Sigmoid colon (tissue), 7 donors: ENCODE data around the gene ST14. TPM values are rescaled to one million over a fixed set of nuclear protein-coding genes. Genes with fewer than 3 reads are reported as not detected.
"Not testable (repeated sequence)": the region's sequence is repeated elsewhere in the genome, so short reads cannot be mapped to it uniquely, and the experiment has no call there.

Experiments
- DNase-seq: peaks from one replicate; pipeline ENCODE4 v3.0.0-alpha.2; 2019
- H3K27ac ChIP-seq, 4 donors: fragments of 200-600 bp; sonication (generic); one replicate each; pipeline ENCODE4 v1.5.1; 2016 to 2019; ENCODE audit warnings: mild to moderate bottlenecking in 1 of 4
- H3K27me3 ChIP-seq, 3 donors: fragments of 200-600 bp; sonication (generic); one replicate each; pipeline ENCODE4 v1.5.1; 2019; ENCODE audit warnings: mild to moderate bottlenecking in 1 of 3
- H3K36me3 ChIP-seq, 4 donors: fragments of 200-600 bp; sonication (generic); one replicate each; pipeline ENCODE4 v1.5.1; 2016 to 2019
- H3K4me1 ChIP-seq, 4 donors: fragments of 200-600 bp; sonication (generic); one replicate each; pipeline ENCODE4 v1.5.1; 2017 to 2019
- H3K4me3 ChIP-seq, 4 donors: fragments of 200-600 bp; sonication (generic); one replicate each; pipeline ENCODE4 v1.5.1; 2017 to 2019; ENCODE audit warnings: mild to moderate bottlenecking in 2 of 4, moderate library complexity in 1 of 4
- H3K9me3 ChIP-seq, 4 donors: fragments of 200-600 bp in 3 of 4; sonication (generic) in 3 of 4; one replicate each; pipeline versions ENCODE4 v1.5.1 to v1.6.1; 2013 to 2019
- CTCF ChIP-seq, 4 experiments: fragments of 450-650 bp in 3 of 4; fragments of 200-600 bp in 1 of 4; IDR thresholded peaks; one replicate each; pipeline ENCODE4 v1.5.1; 2016 to 2019; ENCODE audit warnings: antibody characterized with exemption in 4 of 4, mild to moderate bottlenecking in 3 of 4, moderate library complexity in 2 of 4
- EP300 ChIP-seq, 4 donors: sonication (generic); formaldehyde crosslinking; IDR thresholded peaks; one replicate each; pipeline ENCODE4 v1.6.1; 2017; ENCODE audit warnings: antibody characterized with exemption in 4 of 4
- POLR2A ChIP-seq, 2 donors: fragments of 450-650 bp; IDR thresholded peaks; one replicate each; pipeline ENCODE4 v1.6.1; 2016; ENCODE audit warnings: antibody characterized with exemption in 2 of 2, mild to moderate bottlenecking in 2 of 2, moderate library complexity in 2 of 2
- POLR2AphosphoS5 ChIP-seq, 4 donors: sonication (generic); formaldehyde crosslinking; IDR thresholded peaks; one replicate each; pipeline ENCODE4 v1.6.1; 2017; ENCODE audit warnings: antibody characterized with exemption in 4 of 4
- WGBS, 2 donors: extraction: QIAGEN DNeasy Blood & Tissue Kit; methylation state at CpG; one replicate each; pipeline ENCODE4 v1.1.7; 2013; 5-methylcytosine and 5-hydroxymethylcytosine counted together
- intact Hi-C: fragments of 100-400 bp; cut with DNase I; formaldehyde crosslinking; loops from one replicate; pipeline ENCODE4 v1.15.1; 2023
- polyA plus RNA-seq, 3 donors: library from polyadenylated mRNA; stranded (reverse); fragments of 200-250 nt; gene quantifications; one replicate each; pipeline ENCODE4 v1.2.3, GENCODE V29; 2013
- total RNA-seq, 4 donors: library from RNA; depleted of rRNA; stranded (reverse); fragments of >200 nt; gene quantifications; one replicate each; pipeline ENCODE4 v1.1.0, GENCODE V29; 2016
- donor health status: healthy with polysubstance abuse.
- donor health status: Bipolar disorder and iron deficiency.
- donor health status: healthy.

The ST14 gene
- total and polyA plus RNA-seq, 7 donors, result 1.8 to 324 (median 5.1) TPM

- Histone ChIP-seq H3K9me3 (no peaks in the 10 kb centered on the region), H3K4me1 (peaks cover 0 to 5% (median 0%) of the 10 kb centered on the region in 4 donors), H3K36me3 (no peaks in the 10 kb centered on the region), H3K27ac (no peak overlapping the region), H3K4me3 (no peak overlapping the region), H3K27me3 (no peaks in the 10 kb centered on the region)
- intact Hi-C loops, result no loop called here
- no peak for DNase-seq
- 82% methylated on average over 12 of the region's 12 CpGs for WGBS, 2 donors
- no peak for TF ChIP-seq POLR2A (IDR thresholded peaks at IDR 0.05)
- TF ChIP-seq EP300 (IDR thresholded peaks at IDR 0.05), result no peak
- TF ChIP-seq POLR2AphosphoS5 (IDR thresholded peaks at IDR 0.05), result no peak
These were observed 63.8 kb downstream of the ST14 start for GRCh38 chr11:130223291-130223971.

GRCh38 chr11:130227373-130227772, 67.8 kb downstream of the ST14 start:
- H3K27ac ChIP-seq, result no peak overlapping the region
- TF ChIP-seq POLR2AphosphoS5 (IDR thresholded peaks at IDR 0.05), result no peak
- TF ChIP-seq POLR2A (IDR thresholded peaks at IDR 0.05), result no peak
- no peak for TF ChIP-seq EP300 (IDR thresholded peaks at IDR 0.05)
- TF ChIP-seq CTCF (IDR thresholded peaks at IDR 0.05), result no peak
- H3K4me1 ChIP-seq, result peaks cover 0 to 5% (median 0%) of the 10 kb centered on the region in 4 donors
- no peak overlapping the region for H3K4me3 ChIP-seq
- H3K9me3 ChIP-seq, result no peaks in the 10 kb centered on the region
- H3K27me3 ChIP-seq, result no peaks in the 10 kb centered on the region
- WGBS, 2 donors, result 84 to 96% methylated on average over 4 of the region's 4 CpGs
- intact Hi-C loops, result no loop called here
- peaks cover 0 to 4% (median 0%) of the 10 kb centered on the region in 4 donors for H3K36me3 ChIP-seq
- DNase-seq, result no peak

- H3K4me1 ChIP-seq, H3K9me3 ChIP-seq, H3K27me3 ChIP-seq, DNase-seq, intact Hi-C loops, H3K4me3 ChIP-seq, H3K27ac ChIP-seq: not testable (repeated sequence)
- H3K36me3 ChIP-seq, result peaks cover 4 to 53% (median 10%) of the 10 kb centered on the region in 4 donors
These were observed 73.9 kb downstream of the ST14 start for GRCh38 chr11:130233486-130233885.

- H3K36me3 ChIP-seq, result peaks cover 4 to 57% (median 10%) of the 10 kb centered on the region in 4 donors
- DNase-seq, H3K9me3 ChIP-seq, H3K27me3 ChIP-seq, H3K4me3 ChIP-seq, intact Hi-C loops, H3K27ac ChIP-seq, H3K4me1 ChIP-seq: not testable (repeated sequence)
- 85 to 86% methylated on average over 3 of the region's 3 CpGs for WGBS, 2 donors
These were observed 74.3 kb downstream of the ST14 start for GRCh38 chr11:130233888-130234287.

- H3K4me1 ChIP-seq, result no peaks in the 10 kb centered on the region
- H3K36me3 ChIP-seq, result peaks cover 4 to 61% (median 10%) of the 10 kb centered on the region in 4 donors
- TF ChIP-seq POLR2A (IDR thresholded peaks at IDR 0.05), result no peak
- no peak for TF ChIP-seq EP300 (IDR thresholded peaks at IDR 0.05)
- TF ChIP-seq POLR2AphosphoS5 (IDR thresholded peaks at IDR 0.05), result no peak
- no peak for TF ChIP-seq CTCF (IDR thresholded peaks at IDR 0.05)
- intact Hi-C loops, result no loop called here
- H3K27ac ChIP-seq, result no peak overlapping the region
- DNase-seq, result no peak
- H3K4me3 ChIP-seq, result no peak overlapping the region
- no peaks in the 10 kb centered on the region for H3K9me3 ChIP-seq
- H3K27me3 ChIP-seq, result no peaks in the 10 kb centered on the region
These were observed 74.7 kb downstream of the ST14 start for GRCh38 chr11:130234315-130234714.

- no peak for DNase-seq
- no peak overlapping the region for H3K27ac ChIP-seq
- intact Hi-C loops, result no loop called here
- no peak for TF ChIP-seq POLR2AphosphoS5 (IDR thresholded peaks at IDR 0.05)
- TF ChIP-seq CTCF (IDR thresholded peaks at IDR 0.05), result no peak
- no peak for TF ChIP-seq EP300 (IDR thresholded peaks at IDR 0.05)
- no peak for TF ChIP-seq POLR2A (IDR thresholded peaks at IDR 0.05)
- WGBS, 2 donors, result 89 to 92% methylated on average over 6 of the region's 6 CpGs
- H3K27me3 ChIP-seq, result no peaks in the 10 kb centered on the region
- H3K36me3 ChIP-seq, result peaks cover 4 to 60% (median 10%) of the 10 kb centered on the region in 4 donors
- H3K9me3 ChIP-seq, result no peaks in the 10 kb centered on the region
- peaks cover 0 to 8% (median 0%) of the 10 kb centered on the region in 4 donors for H3K4me1 ChIP-seq
- no peak overlapping the region for H3K4me3 ChIP-seq
These were observed 77.9 kb downstream of the ST14 start for GRCh38 chr11:130237282-130238006.
